HepG2 (cell line): ENCODE results near the gene TRAP1. TPM values are rescaled to one million over a fixed set of nuclear protein-coding genes. Genes with fewer than 3 reads are reported as not detected.

Source experiments
- ATAC-seq: fragments of 200-7000 bp; cut with Tn5 transposase; 3 replicates; pipeline ENCODE4 v1.9.1; 2020; ENCODE audit warnings: mild to moderate bottlenecking, moderate library complexity
- BruUV-seq: library from RNA; stranded (reverse); fragments of 400-500 nt; replicated peaks from 2 replicates; lab custom pipeline; 2021; lab: Mats Ljungman, UMichigan
- CTCF ChIA-PET: fragments of 300-600 bp; formaldehyde crosslinking; extraction: SDS; loops from one replicate; lab custom pipeline; 2021; ENCODE audit warnings: low total read pairs, inconsistent platforms, low intra/inter-chr PET ratio; lab: Yijun Ruan, JAX
- POLR2A ChIA-PET: fragments of 350-600 bp; sonication (Branson Sonifier 250); formaldehyde crosslinking; loops from one replicate; lab custom pipeline; 2020; ENCODE audit warnings: antibody characterized with exemption, inconsistent platforms; lab: Yijun Ruan, JAX
- DNase-seq: peaks from one replicate; pipeline ENCODE4 v3.0.0-alpha.2; 2015; ENCODE audit warnings: low spot score
- FAIRE-seq: peaks from 3 replicates; lab custom pipeline; 2011; peaks lifted over from hg19 to GRCh38; lab: Jason Lieb, UNC
- H2AFZ ChIP-seq: one replicate; pipeline ENCODE4 v1.6.1; 2011; ENCODE audit warnings: low read length, inconsistent platforms
- H3K27ac ChIP-seq: fragments of 300-600 bp; 3 replicates; pipeline ENCODE4 v1.8.0; 2011; ENCODE audit warnings: mixed run types, mild to moderate bottlenecking, mixed read lengths, low read length, inconsistent platforms; ENCODE audit not compliant: insufficient read depth; ENCODE audit errors: extremely low read length
- H3K27me3 ChIP-seq, 2 experiments: fragments of 200-600 bp in 1 of 2; 2 replicates in 1 of 2; 3 replicates in 1 of 2; pipeline versions ENCODE4 v1.6.0 to v1.8.0; 2011; ENCODE audit warnings: low read length in 2 of 2, mild to moderate bottlenecking in 2 of 2, moderate library complexity in 2 of 2, inconsistent platforms in 1 of 2; ENCODE audit not compliant: insufficient read depth in 2 of 2, control insufficient read depth in 1 of 2
- H3K36me3 ChIP-seq, 2 experiments: fragments of 200-600 bp in 1 of 2; replicated peaks in 1 of 2; 2 replicates in 1 of 2; 3 replicates in 1 of 2; pipeline versions ENCODE4 v1.5.1 to v1.8.0; 2011; ENCODE audit warnings: low read length in 2 of 2, inconsistent platforms in 1 of 2; ENCODE audit not compliant: insufficient read depth in 2 of 2, control insufficient read depth in 1 of 2
- H3K4me1 ChIP-seq: 2 replicates; pipeline ENCODE4 v1.5.1; 2012; ENCODE audit warnings: low read length, inconsistent platforms; ENCODE audit not compliant: insufficient read depth
- H3K4me2 ChIP-seq: 2 replicates; pipeline ENCODE4 v1.6.0; 2011; ENCODE audit warnings: low read depth, low read length, inconsistent platforms
- H3K4me3 ChIP-seq, 3 experiments: fragments of 200-600 bp in 1 of 3; sonication (generic), shearing (Covaris generic) in 1 of 3; replicated peaks in 1 of 3; 2 replicates each; pipeline ENCODE4 v1.5.1; 2011 to 2016; ENCODE audit warnings: low read length in 3 of 3, inconsistent platforms in 2 of 3, low read depth in 2 of 3, mild to moderate bottlenecking in 2 of 3, control low read depth in 1 of 3, mixed read lengths in 1 of 3; ENCODE audit not compliant: insufficient read depth in 1 of 3
- H3K79me2 ChIP-seq: one replicate; pipeline ENCODE4 v1.6.1; 2011; ENCODE audit warnings: low read length, inconsistent platforms; ENCODE audit not compliant: insufficient read depth
- H3K9ac ChIP-seq: 2 replicates; pipeline ENCODE4 v1.6.0; 2011; ENCODE audit warnings: mild to moderate bottlenecking, low read depth, low read length, inconsistent platforms; ENCODE audit not compliant: insufficient read depth
- H3K9me3 ChIP-seq: 2 replicates; pipeline ENCODE4 v1.5.1; 2012; ENCODE audit warnings: mild to moderate bottlenecking, low read length
- H4K20me1 ChIP-seq: 2 replicates; pipeline ENCODE4 v1.6.0; 2011; ENCODE audit warnings: inconsistent platforms, mild to moderate bottlenecking, low read length, moderate library complexity; ENCODE audit not compliant: insufficient read depth
- CBX1 ChIP-seq: IDR thresholded peaks from one replicate; pipeline ENCODE4 v1.6.1; 2016; ENCODE audit warnings: antibody characterized with exemption, low read depth
- FOSL2 ChIP-seq: sonication (generic); formaldehyde crosslinking; IDR thresholded peaks from 2 replicates; pipeline ENCODE4 v1.4.0; 2020; ENCODE audit warnings: missing genetic modification reagents
- HNRNPH1 ChIP-seq: fragments of 200-400 bp; formaldehyde crosslinking; optimal IDR thresholded peaks from 2 replicates; pipeline ENCODE3; 2017; ENCODE audit warnings: mild to moderate bottlenecking, low read depth, low read length
- NFE2L1 ChIP-seq: sonication (generic); formaldehyde crosslinking; IDR thresholded peaks from 2 replicates; pipeline ENCODE4 v1.4.0; 2020; ENCODE audit warnings: missing genetic modification reagents, mild to moderate bottlenecking, borderline replicate concordance
- NFKB2 ChIP-seq: sonication (generic); formaldehyde crosslinking; IDR thresholded peaks from 2 replicates; pipeline ENCODE4 v1.4.0; 2020; ENCODE audit warnings: missing genetic modification reagents, borderline replicate concordance
- ZFP82 ChIP-seq: sonication (generic); formaldehyde crosslinking; IDR thresholded peaks from 2 replicates; pipeline ENCODE4 v1.5.1; 2020; ENCODE audit warnings: mild to moderate bottlenecking, missing genetic modification reagents, borderline replicate concordance
- ZNF746 ChIP-seq: sonication (generic); formaldehyde crosslinking; IDR thresholded peaks from 2 replicates; pipeline ENCODE4 v1.8.0; 2022; ENCODE audit warnings: mild to moderate bottlenecking, missing genetic modification reagents
- WGBS: methylation state at CpG from one replicate; pipeline ENCODE4 v1.1.6; 2017; ENCODE audit warnings: low lambda C conversion rate; 5-methylcytosine and 5-hydroxymethylcytosine counted together
- in situ Hi-C: cut with HindIII; loops from 2 replicates; pipeline ENCODE4 v1.10.0; 2017; ENCODE audit warnings: low pct_unique_long_range_greater_than_20kb; ENCODE audit not compliant: extremely low pct_ligation_motif_present
- intact Hi-C: fragments of 100-400 bp; cut with micrococcal nuclease; formaldehyde crosslinking; loops from one replicate; pipeline ENCODE4 v1.10.0; 2022; ENCODE audit not compliant: unreplicated experiment
- polyA plus RNA-seq, 8 experiments: library from polyadenylated mRNA; depleted of rRNA in 3 of 8; stranded (reverse) in 7 of 8; unstranded in 1 of 8; fragments of >200 nt; fragmentation: Illumina TruSeq in 4 of 8; extraction: Trizol in 4 of 8; gene quantifications; 2 replicates each; pipeline versions ENCODE4 v1.2.1 to v1.2.3, GENCODE V29; 2011 to 2016; ENCODE audit warnings: low read depth in 4 of 8, missing spikeins in 1 of 8, mixed read lengths in 1 of 8; ENCODE audit not compliant: insufficient read depth in 1 of 8
- total RNA-seq, 5 experiments: library from RNA; depleted of rRNA; stranded (reverse); fragments of >200 nt; fragmentation: Illumina TruSeq; extraction: Trizol; gene quantifications; 2 replicates each; pipeline ENCODE4 v1.2.3, GENCODE V29; 2016; ENCODE audit warnings: low read depth in 1 of 5
- TF ChIP-seq, protein P1 (sequence below): sonication (generic); formaldehyde crosslinking; IDR thresholded peaks from 2 replicates; pipeline ENCODE4 v1.8.0; 2023; ENCODE audit warnings: mild to moderate bottlenecking, missing genetic modification reagents
- TF ChIP-seq, protein P2 (sequence below): IDR thresholded peaks from 2 replicates; pipeline ENCODE4 v1.6.1; 2016; ENCODE audit warnings: control low read depth

The TRAP1 gene
- total and polyA plus RNA-seq, 2 of the 13 experiments (the other 11 are each of a cell fraction or from before 2014, with no cell fraction given) = 127 to 240 TPM

DNA sequence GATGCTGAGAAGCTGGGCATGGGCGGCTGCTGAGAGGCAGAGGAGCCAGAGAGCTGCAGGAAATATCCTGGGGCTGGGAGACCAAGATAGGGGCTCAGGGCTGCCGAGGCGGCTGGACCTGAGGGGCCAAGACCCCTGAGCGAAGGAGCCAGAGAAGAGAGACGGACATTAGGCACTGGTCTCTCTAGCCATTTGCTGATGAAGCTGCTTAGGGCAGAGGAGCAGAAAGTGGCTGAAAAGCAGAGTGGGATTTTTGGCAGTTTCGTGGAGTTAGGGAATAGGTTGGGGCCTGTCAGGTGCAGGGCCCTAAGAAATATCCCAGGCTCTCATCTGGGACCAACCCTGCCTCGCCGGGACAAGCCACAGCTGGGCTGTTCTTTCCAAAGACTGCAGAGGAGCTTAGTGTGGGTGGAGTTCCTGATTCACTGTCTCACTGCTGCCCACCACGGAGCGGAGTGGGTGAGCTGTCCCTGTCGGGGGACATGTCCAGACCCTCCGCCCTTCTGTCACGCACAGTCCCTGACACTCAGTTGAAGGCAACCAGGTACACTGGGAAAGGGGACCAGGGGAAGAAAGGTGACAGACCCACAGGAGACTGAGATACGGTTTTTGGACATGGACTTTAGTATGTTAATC is 74.1 kb downstream of the TRAP1 start (continued):
- TF ChIP-seq, protein P1, sequence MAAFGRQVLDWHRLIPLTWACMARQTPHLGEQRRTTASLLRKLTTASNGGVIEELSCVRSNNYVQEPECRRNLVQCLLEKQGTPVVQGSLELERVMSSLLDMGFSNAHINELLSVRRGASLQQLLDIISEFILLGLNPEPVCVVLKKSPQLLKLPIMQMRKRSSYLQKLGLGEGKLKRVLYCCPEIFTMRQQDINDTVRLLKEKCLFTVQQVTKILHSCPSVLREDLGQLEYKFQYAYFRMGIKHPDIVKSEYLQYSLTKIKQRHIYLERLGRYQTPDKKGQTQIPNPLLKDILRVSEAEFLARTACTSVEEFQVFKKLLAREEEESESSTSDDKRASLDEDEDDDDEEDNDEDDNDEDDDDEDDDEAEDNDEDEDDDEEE (CRISPR knock-in tag) = no peak
- TF ChIP-seq NFKB2 (CRISPR knock-in tag) (no peak), ZFP82 (CRISPR knock-in tag) (no peak), ZNF746 (CRISPR knock-in tag) (no peak), HNRNPH1 (no peak), NFE2L1 (no peak)
- TF ChIP-seq, protein P2, sequence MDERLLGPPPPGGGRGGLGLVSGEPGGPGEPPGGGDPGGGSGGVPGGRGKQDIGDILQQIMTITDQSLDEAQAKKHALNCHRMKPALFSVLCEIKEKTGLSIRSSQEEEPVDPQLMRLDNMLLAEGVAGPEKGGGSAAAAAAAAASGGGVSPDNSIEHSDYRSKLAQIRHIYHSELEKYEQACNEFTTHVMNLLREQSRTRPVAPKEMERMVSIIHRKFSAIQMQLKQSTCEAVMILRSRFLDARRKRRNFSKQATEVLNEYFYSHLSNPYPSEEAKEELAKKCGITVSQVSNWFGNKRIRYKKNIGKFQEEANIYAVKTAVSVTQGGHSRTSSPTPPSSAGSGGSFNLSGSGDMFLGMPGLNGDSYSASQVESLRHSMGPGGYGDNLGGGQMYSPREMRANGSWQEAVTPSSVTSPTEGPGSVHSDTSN (CRISPR knock-in tag) = no peak

DNA sequence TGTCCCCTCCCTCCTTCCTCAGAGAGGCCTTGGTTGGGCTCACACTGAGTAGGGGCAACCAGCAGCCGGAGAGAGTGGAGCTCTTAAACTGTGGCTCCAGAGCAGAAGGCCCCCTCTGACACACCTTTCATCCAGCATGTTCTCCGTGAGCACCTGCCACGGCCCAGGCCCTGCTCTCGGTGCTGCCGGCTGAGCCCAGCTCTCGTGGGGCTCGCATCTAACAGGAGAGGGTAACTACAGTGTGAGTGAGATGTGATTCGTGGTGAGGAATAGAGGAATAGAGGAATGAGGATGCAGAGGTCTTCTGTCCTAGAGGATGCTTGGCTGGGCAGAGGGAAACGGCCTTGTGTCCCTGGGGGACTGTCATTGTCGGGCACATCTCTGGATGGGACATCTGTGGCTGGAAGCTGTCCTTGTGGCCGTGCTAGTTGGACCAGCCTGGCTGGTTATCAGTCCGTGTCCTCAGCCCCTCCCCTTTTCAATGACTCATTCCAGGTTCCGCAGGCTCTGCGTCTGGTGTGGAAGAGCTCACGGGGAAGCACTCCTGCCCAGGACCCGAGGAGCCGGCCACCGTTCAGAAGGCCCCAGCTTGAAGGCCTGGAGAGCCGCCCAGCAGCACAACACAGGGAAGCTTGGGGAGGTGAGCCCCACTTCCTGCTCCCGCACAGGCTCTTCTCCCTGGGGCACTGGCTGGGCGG is 74.8 kb downstream of the TRAP1 start:
- no peak for DNase-seq
- POLR2A ChIA-PET = no interaction called here

More for the DNA sequence above, 74.8 kb downstream of the TRAP1 start:
- no peaks in the 10 kb centered on the region for H4K20me1 ChIP-seq
- H3K27ac ChIP-seq = no peak overlapping the region
- H3K9me3 ChIP-seq = no peaks in the 10 kb centered on the region
- peaks cover 66% of the 10 kb centered on the region for H3K4me1 ChIP-seq
- in situ Hi-C loops (no loop called here), intact Hi-C loops (no loop called here)
- no peaks in the 10 kb centered on the region for H3K27me3 ChIP-seq
- no peak overlapping the region for H3K4me3 ChIP-seq
- H3K79me2 ChIP-seq = peaks cover 3% of the 10 kb centered on the region
- no peak overlapping the region for H2AFZ ChIP-seq
- FAIRE-seq = no peak
- peaks cover 1 to 2% of the 10 kb centered on the region in 2 experiments; a peak in 1 of 5 replicates for H3K36me3 ChIP-seq
- 96% methylated on average over 17 of the region's 21 CpGs for WGBS
- no peak overlapping the region for H3K4me2 ChIP-seq
- no peak for ATAC-seq
- CTCF ChIA-PET = no interaction called here
- no TSS peak for BruUV-seq
- no peak overlapping the region for H3K9ac ChIP-seq
- no peak for TF ChIP-seq CBX1
- peak; percentile 67 for TF ChIP-seq FOSL2 (CRISPR knock-in tag)
